HG03439 (cell line): ENCODE results near the gene DHDDS.
A peak's percentile ranks its signal among the peaks of the same experiment; 100 is the strongest.

Experiments
- ATAC-seq: cut with Tn5 transposase; IDR thresholded peaks from one replicate; pipeline ENCODE4 v1.9.1; 2021; ENCODE audit warnings: mild to moderate bottlenecking, moderate library complexity; ENCODE audit not compliant: unreplicated experiment

Gene DHDDS

GRCh38 chr1:26417111-26417759 lies 14.9 kb upstream of the DHDDS start:
- no peak for ATAC-seq

GRCh38 chr1:26418865-26419349 lies 13.2 kb upstream of the DHDDS start:
- ATAC-seq: no peak

DNA sequence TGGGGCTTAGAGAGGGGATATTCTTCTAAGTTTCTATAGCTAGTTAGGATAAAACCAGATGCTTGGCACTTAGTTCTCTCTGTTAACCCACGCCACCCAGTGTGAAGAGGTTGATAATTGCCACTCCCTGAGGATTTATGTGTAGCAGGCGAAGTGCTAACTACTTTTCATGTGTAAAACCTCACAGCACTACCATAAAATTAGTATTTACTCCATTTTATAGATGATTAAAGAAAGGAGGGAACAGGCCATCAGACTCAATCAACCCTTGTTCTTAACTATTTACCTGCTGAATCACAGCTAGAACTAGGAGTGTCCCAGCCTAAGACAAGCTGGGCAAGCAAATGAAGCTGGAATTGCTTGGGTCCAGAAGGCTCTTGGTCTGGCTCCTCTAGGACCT lies 12.6 kb upstream of the DHDDS start:
- ATAC-seq: no peak

GRCh38 chr1:26429721-26430120 lies 2.4 kb upstream of the DHDDS start:
- no peak for ATAC-seq

DNA sequence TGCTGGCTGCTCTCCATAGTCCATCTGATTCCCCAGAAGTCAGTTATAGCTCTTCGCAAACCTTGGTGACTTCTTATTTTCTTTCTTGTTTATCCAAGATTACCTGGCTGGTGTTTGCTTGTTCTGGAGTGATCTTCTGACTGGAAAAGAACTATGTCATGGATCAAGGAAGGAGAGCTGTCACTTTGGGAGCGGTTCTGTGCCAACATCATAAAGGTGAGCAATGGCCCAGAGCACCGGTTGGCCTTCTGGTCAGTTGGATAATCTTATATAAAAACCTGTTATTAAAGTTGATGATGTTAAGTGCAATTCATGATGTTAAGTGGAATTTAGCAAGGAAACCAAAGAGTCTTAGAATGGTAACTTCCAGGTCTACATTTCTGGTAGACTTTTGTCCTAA lies 672 bp downstream of the DHDDS start:
- no peak for ATAC-seq

DNA sequence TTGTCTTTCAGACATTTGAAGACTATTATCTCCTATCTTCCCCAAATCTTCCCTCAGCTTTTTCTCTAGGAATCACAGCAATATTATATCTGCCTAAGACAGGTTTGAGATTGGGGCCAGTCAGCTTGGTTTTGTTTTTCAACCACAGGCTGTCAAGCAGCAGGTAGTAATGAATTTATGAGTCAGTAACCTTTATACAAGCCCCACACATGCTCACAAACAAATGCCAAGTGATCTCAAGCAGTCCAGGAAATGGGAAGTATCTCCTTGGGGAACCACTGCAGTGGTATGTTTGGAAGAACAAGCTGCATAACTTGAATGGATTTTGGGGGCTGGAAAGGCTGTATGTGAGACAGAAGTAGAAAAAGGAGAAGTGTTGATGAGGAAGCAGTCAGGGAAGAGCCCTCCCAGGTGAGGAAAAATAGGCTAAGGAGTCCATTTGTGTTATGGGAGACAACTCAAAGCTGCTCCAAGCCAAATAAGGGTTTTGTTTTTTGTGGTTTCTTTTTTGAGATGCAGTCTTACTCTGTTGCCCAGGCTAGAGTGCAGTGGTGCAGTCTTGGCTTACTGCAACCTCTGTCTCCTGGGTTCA lies 2.1 kb downstream of the DHDDS start:
- no peak for ATAC-seq

GRCh38 chr1:26438041-26438440 lies 5.9 kb downstream of the DHDDS start:
- no peak for ATAC-seq

DNA sequence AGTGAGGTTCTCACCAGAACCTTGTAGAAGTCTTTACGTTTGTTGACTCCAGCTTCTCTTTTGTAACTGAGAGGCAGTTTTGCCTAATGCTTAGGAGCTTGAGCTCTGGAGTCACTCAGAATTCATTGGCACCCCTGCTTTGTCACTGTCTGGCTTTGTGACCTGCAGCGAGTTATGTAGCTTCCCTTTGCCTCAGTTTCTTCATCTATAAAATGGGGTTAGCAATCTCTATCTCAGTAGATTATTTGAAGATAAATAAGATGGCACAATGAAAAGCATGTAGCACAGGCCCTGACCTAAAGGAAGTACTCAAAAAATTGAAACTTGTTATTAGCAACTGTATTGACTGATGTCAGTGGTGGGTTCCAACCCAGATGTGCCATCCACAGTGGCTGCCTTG lies 8.1 kb downstream of the DHDDS start:
- ATAC-seq: no peak

DNA sequence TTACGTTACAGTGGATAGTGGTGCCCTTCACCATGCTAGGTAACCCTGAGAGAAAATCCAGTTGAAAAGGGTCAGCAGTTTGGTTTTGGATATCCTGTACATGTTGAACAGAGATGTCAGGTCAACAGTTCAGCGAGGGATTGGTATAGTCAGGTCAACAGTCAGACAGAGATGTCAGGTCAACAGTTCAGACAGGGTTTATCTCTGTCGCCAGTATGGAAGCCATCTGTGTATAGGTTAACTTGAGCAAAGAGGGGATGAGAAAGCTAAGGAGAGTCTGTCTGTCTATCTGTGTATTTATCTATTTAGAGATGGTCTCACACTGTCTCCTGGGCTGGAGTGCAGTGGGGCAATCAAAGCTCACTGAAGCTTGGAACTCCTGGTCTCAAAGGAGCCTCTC lies 17.7 kb downstream of the DHDDS start:
- no peak for ATAC-seq

DNA sequence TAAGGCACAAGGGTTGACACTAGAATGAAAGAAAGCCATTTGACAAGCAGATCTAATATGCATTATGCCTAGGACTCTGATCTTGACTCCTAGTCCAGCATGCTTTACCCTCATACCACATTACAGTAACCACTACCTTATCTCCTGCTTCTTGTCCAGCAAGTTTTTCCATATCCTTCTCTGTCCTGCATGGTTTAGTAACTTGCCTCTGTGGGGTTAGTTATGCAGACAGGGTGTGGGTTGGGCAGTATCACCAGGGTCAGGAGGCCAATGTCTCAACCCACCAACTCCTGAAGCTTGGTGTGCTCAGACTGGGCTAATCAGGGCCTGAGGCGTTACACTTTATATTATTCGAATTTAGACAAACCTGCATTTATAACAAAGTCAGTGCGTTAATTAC lies 18.8 kb downstream of the DHDDS start:
- no peak for ATAC-seq

GRCh38 chr1:26452459-26453183 lies 20.5 kb downstream of the DHDDS start:
- ATAC-seq: no peak

- ATAC-seq: no peak
Measured at GRCh38 chr1:26459148-26459547, 27.0 kb downstream of the DHDDS start.

GRCh38 chr1:26459573-26460031 lies 27.5 kb downstream of the DHDDS start:
- ATAC-seq: no peak

DNA sequence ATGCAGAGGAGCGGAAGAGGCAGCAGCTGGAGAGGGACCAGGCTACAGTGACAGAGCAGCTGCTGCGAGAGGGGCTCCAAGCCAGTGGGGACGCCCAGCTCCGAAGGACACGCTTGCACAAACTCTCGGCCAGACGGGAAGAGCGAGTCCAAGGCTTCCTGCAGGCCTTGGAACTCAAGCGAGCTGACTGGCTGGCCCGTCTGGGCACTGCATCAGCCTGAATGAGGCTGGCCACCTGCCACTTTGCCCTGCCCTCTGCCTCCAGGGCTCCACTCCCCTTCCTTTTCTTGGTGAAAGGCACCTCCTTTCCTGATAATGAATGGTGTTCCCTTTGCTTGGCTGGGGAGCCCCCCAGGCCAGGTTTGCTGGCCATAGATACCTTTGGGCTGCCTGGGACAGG lies 36.8 kb downstream of the DHDDS start:
- ATAC-seq: no peak

DNA sequence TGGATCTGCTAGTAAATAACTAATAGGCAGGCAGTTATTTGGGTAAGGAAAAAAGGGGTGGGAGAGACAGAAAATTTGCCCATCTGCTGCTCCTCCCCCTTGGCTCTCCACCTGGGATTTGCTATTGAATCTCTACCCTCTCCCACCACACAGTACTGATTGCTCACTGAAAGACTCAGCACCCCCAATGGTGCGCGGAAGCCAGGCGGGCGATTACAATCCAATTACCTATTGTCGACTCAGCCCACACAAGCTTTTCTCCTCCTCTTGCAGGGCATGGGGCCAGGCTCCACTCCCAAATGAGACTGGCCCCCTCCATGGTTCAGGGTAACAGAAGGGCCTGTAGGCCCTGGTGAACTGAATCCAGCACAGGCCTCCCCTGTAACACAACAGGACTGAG lies 37.4 kb downstream of the DHDDS start:
- ATAC-seq: no peak

DNA sequence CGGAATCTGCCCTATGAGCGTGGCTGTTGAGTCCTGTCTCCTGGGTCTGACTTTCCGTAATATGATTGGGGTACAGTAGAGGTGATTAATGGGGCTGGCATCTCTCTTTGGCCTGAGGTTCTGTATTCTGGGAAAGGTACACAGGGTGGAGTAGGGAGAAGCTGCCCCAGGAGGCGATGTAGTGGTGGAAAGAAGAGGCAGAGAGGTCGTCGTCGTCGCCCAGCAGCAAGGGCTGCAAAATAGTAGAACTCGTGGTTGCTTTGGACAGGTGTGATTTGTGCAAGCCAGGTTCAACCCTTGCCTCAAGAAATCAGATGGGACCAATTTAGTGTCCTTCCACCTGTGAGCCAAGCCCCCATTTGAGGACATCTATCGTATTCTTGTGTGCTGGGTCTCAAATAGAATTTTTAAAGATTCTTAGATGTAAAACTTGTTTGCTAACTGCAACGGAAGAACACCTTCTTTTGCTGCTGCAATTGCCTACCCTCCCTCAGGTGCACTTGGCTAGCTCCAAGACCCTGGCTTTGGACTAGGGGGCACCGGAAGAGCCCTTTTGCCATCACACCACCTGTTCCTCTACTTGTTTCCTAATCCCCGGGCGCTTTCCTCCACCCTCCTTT lies 38.9 kb downstream of the DHDDS start:
- no peak for ATAC-seq

- peak; percentile 14 for ATAC-seq
Measured at GRCh38 chr1:26471498-26472319, 39.6 kb downstream of the DHDDS start.

- peak; percentile 45 for ATAC-seq
Measured at GRCh38 chr1:26472320-26472900, 40.3 kb downstream of the DHDDS start, which contains the start of gene HMGN2. Gene HMGN2 (plus strand): TSS chr1:26472440. CDS start chr1:26472613, 173 bp downstream.

DNA sequence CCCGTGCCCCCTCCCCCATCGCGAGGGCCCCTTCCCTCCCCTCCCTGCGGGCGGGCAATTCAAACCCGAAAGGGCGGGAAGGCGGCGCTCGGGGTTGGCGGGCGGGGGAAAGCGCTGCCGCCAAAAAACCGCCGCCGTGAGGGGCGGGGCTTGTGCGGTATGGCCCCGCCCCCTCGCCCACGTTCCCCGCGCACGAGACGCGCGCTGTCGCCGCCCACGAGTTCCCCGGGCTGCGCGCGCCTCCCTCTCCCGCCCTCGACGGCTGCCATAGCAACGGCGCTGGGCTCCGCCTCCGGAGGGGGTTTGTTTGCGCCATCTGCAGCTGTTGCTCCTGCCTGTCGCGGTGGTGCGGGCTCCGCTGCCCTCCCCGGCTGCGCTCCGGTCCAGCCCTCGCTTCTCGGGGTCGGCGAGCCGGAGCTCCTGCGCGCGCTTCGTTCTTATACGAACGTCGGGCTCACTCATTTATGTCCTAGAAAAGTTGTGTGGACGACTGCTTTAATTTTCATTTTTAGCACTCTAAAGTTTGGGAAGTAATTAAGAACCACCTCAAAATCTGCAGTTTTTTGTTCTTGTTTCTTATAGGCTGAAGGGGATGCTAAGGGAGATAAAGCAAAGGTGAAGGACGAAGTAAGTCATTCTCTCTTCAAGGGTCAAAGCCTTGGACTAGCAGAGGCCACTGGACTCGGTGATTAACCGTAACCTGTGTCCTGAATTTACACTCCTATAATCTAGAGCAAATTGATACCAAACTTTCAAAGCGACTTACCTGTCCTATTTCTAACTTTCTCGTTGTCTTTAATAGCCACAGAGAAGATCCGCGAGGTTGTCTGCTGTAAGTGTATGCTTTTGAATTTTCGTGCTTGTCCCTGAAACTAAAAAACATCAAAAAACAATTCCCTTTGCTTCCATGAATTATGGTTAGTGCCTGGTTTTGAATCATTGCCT lies 41.1 kb downstream of the DHDDS start:
- peak; percentile 72 for ATAC-seq
